ENCODE measurements around the gene KCNC2.
"Not testable (repeated sequence)": the region's sequence is repeated elsewhere in the genome, so short reads cannot be mapped to it uniquely, and the experiment has no call there.

Gene KCNC2

DNA sequence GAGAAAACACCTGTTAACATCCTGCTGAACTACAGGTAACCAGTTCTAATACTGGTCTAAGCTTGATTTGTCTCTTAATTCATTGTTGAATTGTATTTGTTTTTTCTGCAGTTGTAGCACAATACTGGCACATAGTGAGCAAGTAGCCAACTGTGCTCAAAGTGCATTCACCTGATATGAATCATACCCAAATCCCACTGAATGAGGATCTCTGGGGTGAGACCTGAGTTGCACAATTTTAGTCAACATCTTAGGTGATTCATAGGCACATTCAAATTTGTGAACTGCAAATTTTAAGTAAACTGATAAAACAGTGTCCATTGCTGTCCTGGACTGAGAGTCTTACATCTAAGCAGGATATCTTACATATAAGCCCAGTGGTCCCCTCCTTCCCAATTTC lies 12.8 kb downstream of the KCNC2 start:
- no peak for DNase-seq
- TF ChIP-seq, protein P1, sequence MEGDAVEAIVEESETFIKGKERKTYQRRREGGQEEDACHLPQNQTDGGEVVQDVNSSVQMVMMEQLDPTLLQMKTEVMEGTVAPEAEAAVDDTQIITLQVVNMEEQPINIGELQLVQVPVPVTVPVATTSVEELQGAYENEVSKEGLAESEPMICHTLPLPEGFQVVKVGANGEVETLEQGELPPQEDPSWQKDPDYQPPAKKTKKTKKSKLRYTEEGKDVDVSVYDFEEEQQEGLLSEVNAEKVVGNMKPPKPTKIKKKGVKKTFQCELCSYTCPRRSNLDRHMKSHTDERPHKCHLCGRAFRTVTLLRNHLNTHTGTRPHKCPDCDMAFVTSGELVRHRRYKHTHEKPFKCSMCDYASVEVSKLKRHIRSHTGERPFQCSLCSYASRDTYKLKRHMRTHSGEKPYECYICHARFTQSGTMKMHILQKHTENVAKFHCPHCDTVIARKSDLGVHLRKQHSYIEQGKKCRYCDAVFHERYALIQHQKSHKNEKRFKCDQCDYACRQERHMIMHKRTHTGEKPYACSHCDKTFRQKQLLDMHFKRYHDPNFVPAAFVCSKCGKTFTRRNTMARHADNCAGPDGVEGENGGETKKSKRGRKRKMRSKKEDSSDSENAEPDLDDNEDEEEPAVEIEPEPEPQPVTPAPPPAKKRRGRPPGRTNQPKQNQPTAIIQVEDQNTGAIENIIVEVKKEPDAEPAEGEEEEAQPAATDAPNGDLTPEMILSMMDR (IDR thresholded peaks at IDR 0.05), result no peak
- no peak overlapping the region for H3K4me3 Mint-ChIP-seq
- no peaks in the 10 kb centered on the region for H3K9me3 Mint-ChIP-seq
- H3K27ac Mint-ChIP-seq, result no peak overlapping the region
- no peaks in the 10 kb centered on the region for H3K36me3 Mint-ChIP-seq (ENCODE audit: low read depth)
- H3K27me3 Mint-ChIP-seq (ENCODE audit: low read depth, poor library complexity), result peaks cover 4% of the 10 kb centered on the region
- H3K4me1 Mint-ChIP-seq, result peaks cover 9% of the 10 kb centered on the region

DNA sequence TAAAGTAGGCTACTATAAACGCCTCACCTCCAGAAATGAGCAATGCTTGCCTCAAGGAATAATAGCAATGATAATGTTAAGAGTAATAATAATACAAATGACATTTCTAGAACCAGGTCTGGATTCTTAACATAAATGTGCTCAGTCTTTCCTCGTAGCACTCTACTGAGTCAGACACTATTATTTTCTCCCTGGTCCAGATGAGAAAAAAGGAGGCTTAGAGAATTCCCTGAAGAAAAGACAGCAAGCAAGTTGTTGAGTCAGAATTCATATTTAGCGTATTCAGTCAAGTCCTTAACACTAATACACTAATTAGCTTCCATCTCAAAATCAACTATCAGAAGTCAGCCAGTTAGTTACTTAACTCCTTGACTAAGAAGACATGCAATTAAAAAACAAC lies 13.2 kb downstream of the KCNC2 start:
- H3K9me3 Mint-ChIP-seq, result no peaks in the 10 kb centered on the region
- DNase-seq, result no peak
- H3K27ac Mint-ChIP-seq, result no peak overlapping the region
- H3K4me3 Mint-ChIP-seq, result no peak overlapping the region
- TF ChIP-seq, protein P1 (IDR thresholded peaks at IDR 0.05), result no peak
- peaks cover 8% of the 10 kb centered on the region for H3K4me1 Mint-ChIP-seq
- peaks cover 4% of the 10 kb centered on the region for H3K27me3 Mint-ChIP-seq (ENCODE audit: low read depth, poor library complexity)
- no peaks in the 10 kb centered on the region for H3K36me3 Mint-ChIP-seq (ENCODE audit: low read depth)

DNA sequence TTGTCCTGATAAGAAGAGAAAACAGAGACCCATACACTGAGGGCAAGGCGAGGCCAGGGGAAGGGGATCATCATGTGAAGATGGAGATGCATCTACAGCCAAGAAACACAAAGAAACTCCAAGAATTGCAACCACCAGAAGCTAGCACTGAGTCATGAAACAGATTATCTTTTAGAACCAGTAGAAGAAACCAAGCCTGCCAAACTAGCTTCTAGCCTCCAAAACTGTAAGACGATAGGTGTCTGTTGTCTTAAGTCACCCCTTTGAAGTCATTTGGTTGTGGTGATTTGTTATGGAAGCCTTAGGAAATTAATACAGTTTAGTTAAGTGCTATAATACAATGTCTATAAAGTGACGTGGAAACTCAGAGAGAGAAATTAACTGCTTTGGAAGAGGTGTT lies 15.4 kb downstream of the KCNC2 start:
- no peaks in the 10 kb centered on the region for H3K9me3 Mint-ChIP-seq

DNA sequence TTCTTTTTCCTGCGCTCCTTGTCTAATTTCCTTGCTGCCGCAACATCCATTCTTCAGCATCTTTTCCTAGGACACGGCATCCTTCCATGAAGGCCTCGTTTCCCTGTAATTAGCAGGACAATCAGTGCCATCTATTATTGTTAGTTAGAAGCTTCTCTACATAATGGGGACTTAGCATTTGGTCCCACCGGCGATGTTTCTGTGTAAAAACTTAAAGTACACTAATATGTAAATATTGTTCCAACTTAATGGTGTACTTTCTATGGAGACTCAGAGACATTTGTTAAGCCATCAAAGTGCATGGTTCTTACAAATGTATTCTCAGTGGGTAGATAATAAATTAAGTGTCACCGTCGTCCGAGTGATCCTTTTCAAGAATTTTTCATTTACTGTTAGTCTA lies 17.4 kb downstream of the KCNC2 start:
- Mint-ChIP-seq H3K27me3 (ENCODE audit: low read depth, poor library complexity) (peaks cover 2% of the 10 kb centered on the region), H3K9me3 (no peaks in the 10 kb centered on the region), H3K4me3 (no peak overlapping the region), H3K36me3 (ENCODE audit: low read depth) (no peaks in the 10 kb centered on the region), H3K27ac (no peak overlapping the region), H3K4me1 (no peaks in the 10 kb centered on the region)
- DNase-seq, result no peak
- TF ChIP-seq, protein P1 (IDR thresholded peaks at IDR 0.05), result no peak

More for the DNA sequence above, 15.4 kb downstream of the KCNC2 start:
- Mint-ChIP-seq H3K4me1 (no peaks in the 10 kb centered on the region), H3K4me3 (no peak overlapping the region), H3K27ac (no peak overlapping the region), H3K27me3 (ENCODE audit: low read depth, poor library complexity) (peaks cover 4% of the 10 kb centered on the region), H3K36me3 (ENCODE audit: low read depth) (no peaks in the 10 kb centered on the region)
- no peak for DNase-seq
- TF ChIP-seq, protein P1 (IDR thresholded peaks at IDR 0.05), result no peak

DNA sequence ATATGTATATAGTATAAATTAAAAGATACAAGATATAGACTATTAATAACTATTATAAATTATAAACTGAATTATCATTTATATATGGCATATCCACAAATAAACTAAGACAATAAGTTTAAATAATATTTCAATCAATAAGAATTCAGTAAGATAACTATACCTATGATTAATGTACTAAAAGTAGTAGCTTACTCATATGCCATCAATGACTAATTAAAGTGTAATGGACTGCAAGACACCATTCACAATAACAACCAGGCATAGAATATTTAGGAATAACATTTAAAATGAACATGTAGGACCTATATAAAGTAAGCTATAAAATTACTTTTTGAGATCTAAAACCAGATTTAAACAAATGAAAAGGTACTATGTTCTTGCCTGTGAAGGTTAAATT lies 18.8 kb downstream of the KCNC2 start:
- Mint-ChIP-seq H3K4me3 (no peak overlapping the region), H3K27ac (no peak overlapping the region), H3K4me1 (no peaks in the 10 kb centered on the region), H3K36me3 (ENCODE audit: low read depth) (no peaks in the 10 kb centered on the region), H3K27me3 (ENCODE audit: low read depth, poor library complexity) (no peaks in the 10 kb centered on the region), H3K9me3 (no peaks in the 10 kb centered on the region)
- TF ChIP-seq, protein P1 (IDR thresholded peaks at IDR 0.05), result no peak
- no peak for DNase-seq

DNA sequence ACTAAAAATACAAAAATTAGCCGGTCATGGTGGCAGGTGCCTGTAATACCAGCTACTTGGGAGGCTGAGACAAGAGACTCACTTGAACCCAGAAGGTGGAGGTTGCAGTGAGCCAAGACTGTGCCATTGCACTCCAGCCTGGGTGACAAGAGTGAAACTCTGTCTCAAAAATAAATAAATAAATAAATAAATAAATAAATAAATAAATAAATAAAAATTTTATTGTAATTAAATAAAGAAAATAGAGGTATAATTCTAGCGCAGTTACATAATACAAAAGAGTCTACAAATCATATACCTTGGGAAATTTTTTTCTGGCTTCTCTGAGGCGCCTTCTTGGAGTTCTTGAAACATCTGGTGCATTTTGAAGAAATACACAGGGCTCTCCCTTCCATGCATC lies 23.8 kb downstream of the KCNC2 start:
- not testable (repeated sequence) for H3K4me1 Mint-ChIP-seq; H3K27ac Mint-ChIP-seq; H3K4me3 Mint-ChIP-seq; H3K27me3 Mint-ChIP-seq (ENCODE audit: low read depth, poor library complexity); H3K9me3 Mint-ChIP-seq; H3K36me3 Mint-ChIP-seq (ENCODE audit: low read depth); DNase-seq
